Mucosa of descending colon (tissue), 3 donors: ENCODE measurements around the gene TMEM120B. TPM values are rescaled to one million over a fixed set of nuclear protein-coding genes. Genes with fewer than 3 reads are reported as not detected.

Experiments used
- ATAC-seq: fragments of 200-7000 bp; cut with Tn5 transposase; one replicate; pipeline ENCODE4 v1.9.1; 2020; ENCODE audit warnings: mild to moderate bottlenecking, moderate library complexity
- DNase-seq, 3 donors: peaks; one replicate each; pipeline ENCODE4 v3.0.0-alpha.2; 2020
- H3K36me3 ChIP-seq: fragments of 200-600 bp; one replicate; pipeline ENCODE4 v1.8.0; 2021; ENCODE audit warnings: low read depth, mild to moderate bottlenecking
- H3K4me1 ChIP-seq: fragments of 200-600 bp; one replicate; pipeline ENCODE4 v1.8.0; 2021; ENCODE audit warnings: low read depth, mild to moderate bottlenecking
- H3K4me3 ChIP-seq: fragments of 200-600 bp; one replicate; pipeline ENCODE4 v1.8.0; 2021; ENCODE audit warnings: mild to moderate bottlenecking
- H3K9me3 ChIP-seq: fragments of 200-600 bp; one replicate; pipeline ENCODE4 v1.8.0; 2021; ENCODE audit warnings: mild to moderate bottlenecking
- intact Hi-C, 2 donors: fragments of 100-400 bp; cut with DNase I in 1 of 2; cut with micrococcal nuclease in 1 of 2; formaldehyde crosslinking; loops; one replicate each; pipeline versions ENCODE4 v1.11.0 to v1.11.1; 2022; cut with DNase I, micrococcal nuclease
- total RNA-seq, 3 donors: library from RNA; stranded (reverse); fragmentation: NEBNext Ultra II Directional in 2 of 3; extraction: Animal tissue kit (Norgen Biotek cat#: 25700) in 2 of 3; gene quantifications; one replicate each; pipeline versions ENCODE4 v1.2.1 to v1.2.4, GENCODE V29; 2021 to 2023
- TF ChIP-seq, protein P1 (sequence below): fragments of 200-600 bp; IDR thresholded peaks from one replicate; pipeline ENCODE4 v1.8.0; 2022; ENCODE audit warnings: antibody characterized with exemption, mild to moderate bottlenecking
- donor health status: DM: no; HTN: no; CAD: no; lungs with moderate emphysema.
- donor health status: DM: no; HTN: no; CAD: no.
- donor health status: DM: no; HTN: yes; CAD: no.

Gene TMEM120B
- total RNA-seq, 3 donors from 2014 or later = 6.0 to 10.3 (median 6.4) TPM

DNA sequence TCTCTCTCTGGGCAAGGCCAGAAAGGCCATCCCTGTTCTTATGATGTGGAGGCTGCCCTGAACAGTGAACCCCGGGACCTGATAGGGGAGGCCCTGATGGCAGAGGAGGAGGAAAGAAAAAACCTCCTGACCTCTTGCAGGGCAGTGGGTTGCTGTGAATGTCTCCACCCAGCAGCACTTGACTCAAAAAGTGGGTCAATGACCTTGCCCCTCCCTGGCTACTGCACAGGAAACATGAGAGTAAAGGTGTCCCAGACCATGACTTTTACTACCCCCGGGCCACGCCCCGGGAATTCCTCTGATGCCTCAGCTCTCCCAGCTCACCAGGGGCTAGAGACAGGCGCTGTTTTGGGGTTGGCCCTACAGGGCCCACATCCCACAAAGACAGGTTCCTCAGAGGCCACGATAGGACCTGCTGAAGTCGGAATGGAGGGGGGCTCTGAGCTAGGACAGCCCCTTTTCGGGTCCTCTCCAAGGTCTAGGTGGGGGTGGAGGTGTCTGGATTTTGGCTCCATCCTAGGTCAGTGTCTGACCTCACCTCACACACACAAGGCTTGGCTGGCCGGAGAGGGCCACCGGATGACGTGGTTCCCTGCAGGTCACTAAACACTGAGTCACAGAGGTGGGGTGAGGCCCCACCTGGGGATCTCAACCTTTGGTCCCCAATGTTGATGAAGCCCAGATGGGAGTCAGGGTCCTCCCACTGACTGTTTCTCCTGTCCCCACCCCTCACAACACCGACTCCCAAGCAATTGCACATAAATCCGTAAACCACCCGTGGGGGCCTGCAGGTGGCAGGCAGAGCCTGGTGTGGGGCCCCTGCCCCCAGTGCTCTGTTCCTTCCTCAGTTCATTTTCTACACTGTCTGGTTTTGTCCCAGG, 79.4 kb downstream of the TMEM120B start:
- Histone ChIP-seq H3K4me1 (peaks cover 60% of the 10 kb centered on the region), H3K9me3 (no peaks in the 10 kb centered on the region), H3K36me3 (peaks cover under 1% of the 10 kb centered on the region), H3K4me3 (peak overlapping the region; percentile 42)
- TF ChIP-seq, protein P1, sequence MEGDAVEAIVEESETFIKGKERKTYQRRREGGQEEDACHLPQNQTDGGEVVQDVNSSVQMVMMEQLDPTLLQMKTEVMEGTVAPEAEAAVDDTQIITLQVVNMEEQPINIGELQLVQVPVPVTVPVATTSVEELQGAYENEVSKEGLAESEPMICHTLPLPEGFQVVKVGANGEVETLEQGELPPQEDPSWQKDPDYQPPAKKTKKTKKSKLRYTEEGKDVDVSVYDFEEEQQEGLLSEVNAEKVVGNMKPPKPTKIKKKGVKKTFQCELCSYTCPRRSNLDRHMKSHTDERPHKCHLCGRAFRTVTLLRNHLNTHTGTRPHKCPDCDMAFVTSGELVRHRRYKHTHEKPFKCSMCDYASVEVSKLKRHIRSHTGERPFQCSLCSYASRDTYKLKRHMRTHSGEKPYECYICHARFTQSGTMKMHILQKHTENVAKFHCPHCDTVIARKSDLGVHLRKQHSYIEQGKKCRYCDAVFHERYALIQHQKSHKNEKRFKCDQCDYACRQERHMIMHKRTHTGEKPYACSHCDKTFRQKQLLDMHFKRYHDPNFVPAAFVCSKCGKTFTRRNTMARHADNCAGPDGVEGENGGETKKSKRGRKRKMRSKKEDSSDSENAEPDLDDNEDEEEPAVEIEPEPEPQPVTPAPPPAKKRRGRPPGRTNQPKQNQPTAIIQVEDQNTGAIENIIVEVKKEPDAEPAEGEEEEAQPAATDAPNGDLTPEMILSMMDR = no peak
- intact Hi-C loops = no loop called here
- DNase-seq (peak; percentile 71 to 81 (median 76)), ATAC-seq (peak; percentile 18)

GRCh38 chr12:121792607-121793439, 80.3 kb downstream of the TMEM120B start:
- peak overlapping the region; percentile 42 for H3K4me3 ChIP-seq
- H3K9me3 ChIP-seq = no peaks in the 10 kb centered on the region
- peak; percentile 45 to 84 (median 71) for DNase-seq
- ATAC-seq = peak; percentile 2
- peaks cover 3% of the 10 kb centered on the region for H3K36me3 ChIP-seq
- TF ChIP-seq, protein P1 = no peak
- intact Hi-C loops = no loop called here
- H3K4me1 ChIP-seq = peaks cover 66% of the 10 kb centered on the region

DNA sequence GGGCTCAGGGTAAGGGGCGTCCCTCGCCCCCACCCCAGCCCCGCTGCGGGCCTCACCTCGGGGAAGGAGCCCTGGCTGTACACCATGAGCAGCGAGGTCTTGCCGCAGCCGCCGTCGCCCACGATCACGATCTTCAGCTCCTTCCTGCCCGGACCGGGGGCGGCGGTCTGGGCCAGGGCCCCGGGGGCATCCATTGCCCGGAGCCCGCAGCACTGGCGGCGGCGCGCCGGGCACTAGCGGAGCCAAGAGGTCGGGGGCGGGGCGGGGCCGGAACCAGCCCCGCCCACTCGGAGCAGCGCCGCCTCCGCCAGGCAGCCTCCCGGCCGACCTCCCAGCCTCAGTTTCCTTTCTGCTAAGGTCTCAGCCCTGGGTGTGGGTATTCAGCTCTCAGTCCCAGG, 80.9 kb downstream of the TMEM120B start, which contains the start of gene RHOF:
RHOF (minus strand) TSS at position 249 of the 398 bp plus-strand sequence; CDS start at position 194, 55 bp downstream.
- TF ChIP-seq, protein P1 = no peak
- peaks cover 72% of the 10 kb centered on the region for H3K4me1 ChIP-seq
- H3K9me3 ChIP-seq = no peaks in the 10 kb centered on the region
- peaks cover 3% of the 10 kb centered on the region for H3K36me3 ChIP-seq
- peak within 1 kb of the TSS; percentile 42 for H3K4me3 ChIP-seq
- intact Hi-C loops = no loop called here
- DNase-seq (peak; percentile 70 to 83 (median 78)), ATAC-seq (peak; percentile 42)

DNA sequence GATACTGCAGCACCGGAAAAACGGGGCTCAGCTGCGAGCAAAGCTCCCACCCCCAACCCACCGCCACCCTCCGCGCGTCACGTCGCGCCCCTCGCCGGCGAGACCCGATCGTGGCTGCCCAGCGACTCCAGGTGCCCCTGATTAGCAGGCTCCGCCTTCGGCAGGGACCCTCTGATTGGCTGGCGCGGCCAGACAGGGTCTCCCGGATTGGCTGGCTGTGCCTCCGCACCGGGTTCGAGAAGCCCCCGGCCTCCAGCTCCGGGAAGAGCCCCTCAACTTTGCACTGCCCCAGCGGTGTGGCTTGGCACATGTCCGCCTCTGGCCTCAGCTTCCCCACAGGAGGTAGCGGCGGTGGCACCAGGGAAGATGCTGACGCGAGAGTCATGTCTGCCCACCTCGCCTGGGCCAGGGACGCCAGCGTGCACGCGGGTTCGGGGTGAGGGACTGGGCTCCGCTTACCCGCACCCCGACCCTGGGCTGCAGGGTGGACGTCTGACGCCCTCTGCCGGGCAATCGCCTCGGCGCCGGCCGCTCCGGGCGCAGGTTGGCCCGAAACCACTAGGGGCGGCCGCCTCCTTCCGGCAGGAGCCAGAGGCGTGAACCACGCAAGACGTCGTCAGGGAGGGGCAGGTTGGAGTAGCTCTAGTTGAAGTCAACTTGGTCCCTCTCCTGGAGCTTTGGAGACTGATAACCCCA, 81.4 kb downstream of the TMEM120B start:
- peak; percentile 95 to 98 (median 97) for DNase-seq
- peak; percentile 69 for ATAC-seq
- Histone ChIP-seq H3K4me1 (peaks cover 77% of the 10 kb centered on the region), H3K36me3 (peaks cover 3% of the 10 kb centered on the region), H3K4me3 (peak overlapping the region; percentile 42), H3K9me3 (no peaks in the 10 kb centered on the region)
- TF ChIP-seq, protein P1 = peak; percentile 100
- intact Hi-C loops = no loop called here

DNA sequence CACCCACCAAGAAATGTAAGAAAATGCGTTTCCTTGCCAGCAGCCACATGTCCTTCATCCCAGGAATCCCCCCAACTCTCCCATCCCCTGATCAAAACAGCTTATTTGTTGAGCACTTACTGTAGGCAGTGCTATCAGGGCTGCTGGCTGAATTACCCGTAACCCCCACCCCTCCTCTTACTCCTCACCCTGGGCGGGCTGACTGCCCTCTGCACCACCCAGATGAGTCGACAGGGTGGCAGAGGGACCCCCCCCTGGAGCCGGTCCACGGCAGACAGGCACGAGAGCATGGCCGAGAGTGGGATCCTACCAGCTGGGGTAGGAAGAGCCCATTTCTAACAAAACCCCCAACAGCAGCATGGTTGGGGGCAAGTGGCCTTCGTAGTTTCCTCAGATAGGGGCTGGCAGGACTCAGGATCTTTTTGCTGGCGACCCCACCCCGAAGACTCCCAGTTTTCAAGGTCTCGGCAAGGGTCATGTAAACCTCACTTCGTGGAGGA, 82.0 kb downstream of the TMEM120B start:
- intact Hi-C loops = no loop called here
- H3K36me3 ChIP-seq = peaks cover 3% of the 10 kb centered on the region
- peak in 2 of 3 donors; percentile 71 to 80 for DNase-seq

More for the DNA sequence above, 82.0 kb downstream of the TMEM120B start:
- TF ChIP-seq, protein P1 = no peak
- Histone ChIP-seq H3K4me3 (no peak overlapping the region), H3K9me3 (no peaks in the 10 kb centered on the region), H3K4me1 (peaks cover 82% of the 10 kb centered on the region)
- no peak for ATAC-seq
